HCT116 (cell line): ENCODE results near the gene CCDC112. TPM values are rescaled to one million over a fixed set of nuclear protein-coding genes. Genes with fewer than 3 reads are reported as not detected.

Experiments
- ATAC-seq: fragments of 200-7000 bp; cut with Tn5 transposase; 2 replicates; pipeline ENCODE4 v1.9.1; 2020; ENCODE audit warnings: mild to moderate bottlenecking, moderate library complexity
- BruUV-seq: library from RNA; stranded (reverse); fragments of 400-500 nt; replicated peaks from 2 replicates; lab custom pipeline; 2021; lab: Mats Ljungman, UMichigan
- CTCF ChIA-PET: fragments of 300-600 bp; sonication (Branson Sonifier 250); formaldehyde crosslinking; loops from one replicate; lab custom pipeline; 2021; ENCODE audit warnings: antibody characterized with exemption; lab: Charles Lee
- POLR2A ChIA-PET: fragments of 300-600, 350-600 bp; sonication (Branson Sonifier 250); formaldehyde crosslinking; loops from one replicate; lab custom pipeline; 2021; ENCODE audit warnings: antibody characterized with exemption; lab: Charles Lee
- RAD21 ChIA-PET, 2 experiments: fragments of 300-600 bp; sonication (Branson Sonifier 250); formaldehyde crosslinking; loops; one replicate each; lab custom pipeline; 2023; ENCODE audit warnings: low total read pairs in 2 of 2; ENCODE audit not compliant: uncharacterized antibody in 2 of 2, unreplicated experiment in 2 of 2, low non-redundant PET in 1 of 2; lab: Charles Lee
- DNase-seq: peaks from one replicate; pipeline ENCODE4 v3.0.0-alpha.2; 2010; ENCODE audit warnings: low read depth, low spot score
- H2AFZ ChIP-seq: fragments of 200-600 bp; shearing (Covaris generic), sonication (generic); 2 replicates; pipeline ENCODE4 v1.6.1; 2017; ENCODE audit warnings: low read depth, mixed run types, mixed read lengths, antibody characterized with exemption, low read length; ENCODE audit not compliant: poor library complexity, severe bottlenecking
- H3K27ac ChIP-seq: 2 replicates; pipeline ENCODE4 v1.5.1; 2012; ENCODE audit warnings: low read depth, low read length
- H3K27me3 ChIP-seq: fragments of 200-600 bp; sonication (generic); 2 replicates; pipeline ENCODE4 v1.6.1; 2016; ENCODE audit warnings: mixed run types, low read length, mixed read lengths; ENCODE audit not compliant: insufficient read depth
- H3K36me3 ChIP-seq, 2 experiments: fragments of 200-500 bp in 1 of 2; fragments of 200-600 bp in 1 of 2; sonication (Bioruptor generic) in 1 of 2; sonication (generic) in 1 of 2; 2 replicates each; pipeline versions ENCODE4 v1.5.1 to v1.6.1; 2014 to 2016; ENCODE audit warnings: low read length in 2 of 2, inconsistent platforms in 1 of 2, mixed read lengths in 1 of 2, mixed run types in 1 of 2; ENCODE audit not compliant: insufficient read depth in 2 of 2, control insufficient read depth in 1 of 2
- H3K4me1 ChIP-seq, 2 experiments: fragments of 200-600 bp in 1 of 2; sonication (generic) in 1 of 2; 2 replicates each; pipeline versions ENCODE4 v1.5.1 to v1.6.1; 2012 to 2017; ENCODE audit warnings: low read length in 2 of 2, inconsistent platforms in 1 of 2, mild to moderate bottlenecking in 1 of 2, mixed read lengths in 1 of 2, mixed run types in 1 of 2, moderate library complexity in 1 of 2; ENCODE audit not compliant: insufficient read depth in 2 of 2, control insufficient read depth in 1 of 2
- H3K4me2 ChIP-seq: fragments of 200-600 bp; sonication (generic); 2 replicates; pipeline ENCODE4 v1.6.1; 2017; ENCODE audit warnings: mixed run types, low read length, mixed read lengths
- H3K4me3 ChIP-seq, 2 experiments: fragments of 200-600 bp in 1 of 2; sonication (generic) in 1 of 2; replicated peaks in 1 of 2; 2 replicates each; pipeline ENCODE4 v1.5.1; 2011 to 2016; ENCODE audit warnings: low read length in 2 of 2, control low read depth in 1 of 2, low read depth in 1 of 2, mild to moderate bottlenecking in 1 of 2, mixed read lengths in 1 of 2, mixed run types in 1 of 2
- H3K79me2 ChIP-seq: fragments of 200-600 bp; sonication (generic); 2 replicates; pipeline ENCODE4 v1.6.1; 2017; ENCODE audit warnings: mild to moderate bottlenecking, mixed run types, low read length, moderate library complexity, mixed read lengths; ENCODE audit not compliant: insufficient read depth
- H3K9ac ChIP-seq: fragments of 200-600 bp; sonication (generic); 2 replicates; pipeline ENCODE4 v1.6.1; 2016; ENCODE audit warnings: low read length, mixed read lengths
- H3K9me2 ChIP-seq: fragments of 200-600 bp; sonication (generic), shearing (Covaris generic); 2 replicates; pipeline ENCODE4 v1.6.1; 2017; ENCODE audit warnings: mixed run types, mild to moderate bottlenecking, moderate library complexity; ENCODE audit not compliant: insufficient read depth
- H3K9me3 ChIP-seq, 2 experiments: fragments of 200-500 bp in 1 of 2; fragments of 200-600 bp in 1 of 2; sonication (Bioruptor generic) in 1 of 2; sonication (generic) in 1 of 2; 2 replicates each; pipeline ENCODE4 v1.6.1; 2014 to 2017; ENCODE audit warnings: low read length in 2 of 2, mixed read lengths in 2 of 2, inconsistent platforms in 1 of 2, low read depth in 1 of 2, mild to moderate bottlenecking in 1 of 2, mixed run types in 1 of 2, moderate library complexity in 1 of 2; ENCODE audit not compliant: control insufficient read depth in 1 of 2, insufficient read depth in 1 of 2
- H4K20me1 ChIP-seq: fragments of 200-600 bp; sonication (generic), shearing (Covaris generic); 2 replicates; pipeline ENCODE4 v1.6.1; 2017; ENCODE audit warnings: mixed run types, mild to moderate bottlenecking, moderate library complexity; ENCODE audit not compliant: insufficient read depth
- CBX3 ChIP-seq: IDR thresholded peaks from 2 replicates; pipeline ENCODE4 v1.6.1; 2012; ENCODE audit warnings: low read depth
- EGR1 ChIP-seq: IDR thresholded peaks from 2 replicates; pipeline ENCODE4 v1.6.1; 2012; ENCODE audit warnings: low read depth
- ELF1 ChIP-seq: IDR thresholded peaks from 2 replicates; pipeline ENCODE4 v1.6.1; 2012; ENCODE audit warnings: low read depth, borderline replicate concordance
- EZH2phosphoT487 ChIP-seq: fragments of 200-600 bp; IDR thresholded peaks from 2 replicates; pipeline ENCODE4 v1.6.1; 2018; ENCODE audit warnings: antibody characterized with exemption, borderline replicate concordance
- FOSL1 ChIP-seq: IDR thresholded peaks from 2 replicates; pipeline ENCODE4 v1.6.1; 2012; ENCODE audit warnings: low read depth
- JUND ChIP-seq: IDR thresholded peaks from 2 replicates; pipeline ENCODE4 v1.6.1; 2012
- POLR2AphosphoS5 ChIP-seq: IDR thresholded peaks from 2 replicates; pipeline ENCODE4 v1.6.1; 2011; ENCODE audit warnings: mild to moderate bottlenecking, low read depth, low read length, moderate library complexity
- RAD21 ChIP-seq: IDR thresholded peaks from 2 replicates; pipeline ENCODE4 v1.6.1; 2012; ENCODE audit warnings: low read depth, mild to moderate bottlenecking
- SP1 ChIP-seq: IDR thresholded peaks from 2 replicates; pipeline ENCODE4 v1.6.1; 2012; ENCODE audit warnings: low read depth
- TCF7L2 ChIP-seq: IDR thresholded peaks from 2 replicates; pipeline ENCODE4 v1.7.0; 2011; ENCODE audit warnings: borderline replicate concordance, inconsistent platforms; ENCODE audit not compliant: insufficient read depth, insufficient read length; ENCODE audit errors: extremely low read depth
- ZFX ChIP-seq: fragments of 450-650 bp; IDR thresholded peaks from 2 replicates; pipeline ENCODE4 v1.6.1; 2017
- ZNF274 ChIP-seq: fragments of 200-500 bp; sonication (Bioruptor generic); IDR thresholded peaks from 2 replicates; pipeline ENCODE4 v1.6.1; 2014; ENCODE audit warnings: mild to moderate bottlenecking, low read depth, low read length, inconsistent platforms
- intact Hi-C: fragments of 100-400 bp; cut with micrococcal nuclease; formaldehyde crosslinking; loops from 2 replicates; pipeline ENCODE4 v1.10.0; 2022
- total RNA-seq: library from RNA; stranded (reverse); gene quantifications from one replicate; pipeline ENCODE4 v1.2.1, GENCODE V29; 2021; ENCODE audit not compliant: unreplicated experiment
- TF ChIP-seq, protein P1 (sequence below): IDR thresholded peaks from 2 replicates; pipeline ENCODE4 v1.6.1; 2011; ENCODE audit warnings: mild to moderate bottlenecking, low read length, moderate library complexity; ENCODE audit not compliant: insufficient replicate concordance; ENCODE audit errors: extremely low read depth
- TF ChIP-seq, protein P2 (sequence below), 3 experiments: fragments of 200-600 bp in 1 of 3; sonication (generic) in 1 of 3; IDR thresholded peaks in 2 of 3; conservative IDR thresholded peaks in 1 of 3; 2 replicates each; pipeline ENCODE4 v1.5.1; 2012 to 2017; ENCODE audit warnings: low read depth in 2 of 3, low read length in 2 of 3, antibody characterized with exemption in 1 of 3, borderline replicate concordance in 1 of 3, control low read depth in 1 of 3, mild to moderate bottlenecking in 1 of 3, mixed read lengths in 1 of 3, mixed run types in 1 of 3, moderate library complexity in 1 of 3; ENCODE audit not compliant: insufficient read depth in 1 of 3
- TF ChIP-seq, protein P3 (sequence below): IDR thresholded peaks from 2 replicates; pipeline ENCODE4 v1.6.1; 2012; ENCODE audit warnings: low read depth
- TF ChIP-seq, protein P4 (sequence below): IDR thresholded peaks from 2 replicates; pipeline ENCODE4 v1.6.1; 2012
- TF ChIP-seq, protein P5 (sequence below): IDR thresholded peaks from 2 replicates; pipeline ENCODE4 v1.6.1; 2012

CCDC112 gene
- total RNA-seq, 1 experiment from 2014 or later: 13.7 TPM

DNA sequence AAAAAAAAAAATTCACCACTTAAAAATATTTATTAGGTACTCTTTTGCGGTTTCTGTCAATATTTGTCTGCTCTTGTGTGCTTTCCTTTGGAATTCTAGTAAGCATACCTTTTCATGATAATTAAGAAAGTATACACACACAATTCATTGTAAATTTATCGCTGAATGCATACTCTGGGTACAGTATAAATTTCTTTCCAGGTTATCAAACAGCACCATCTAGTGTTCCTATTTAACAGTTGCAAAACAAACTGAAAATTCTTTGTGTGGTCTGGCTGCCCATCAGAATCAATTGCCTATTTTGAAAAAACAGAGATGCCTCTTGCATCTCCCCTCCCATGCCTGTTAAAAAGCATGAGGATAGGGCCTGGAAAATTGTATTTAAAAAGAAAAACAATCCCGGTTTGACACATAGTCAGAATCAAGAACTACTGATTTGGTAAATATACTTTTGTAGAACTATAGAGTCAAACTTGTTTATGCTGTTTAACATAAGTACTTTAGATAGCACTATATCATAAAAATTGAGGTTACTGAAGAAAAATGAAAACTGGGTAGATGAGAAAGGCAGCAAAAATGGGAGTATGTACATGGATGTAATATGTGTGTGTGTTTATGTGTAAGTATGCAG lies 50.0 kb downstream of the CCDC112 start (continued):
- TF ChIP-seq, protein P1, sequence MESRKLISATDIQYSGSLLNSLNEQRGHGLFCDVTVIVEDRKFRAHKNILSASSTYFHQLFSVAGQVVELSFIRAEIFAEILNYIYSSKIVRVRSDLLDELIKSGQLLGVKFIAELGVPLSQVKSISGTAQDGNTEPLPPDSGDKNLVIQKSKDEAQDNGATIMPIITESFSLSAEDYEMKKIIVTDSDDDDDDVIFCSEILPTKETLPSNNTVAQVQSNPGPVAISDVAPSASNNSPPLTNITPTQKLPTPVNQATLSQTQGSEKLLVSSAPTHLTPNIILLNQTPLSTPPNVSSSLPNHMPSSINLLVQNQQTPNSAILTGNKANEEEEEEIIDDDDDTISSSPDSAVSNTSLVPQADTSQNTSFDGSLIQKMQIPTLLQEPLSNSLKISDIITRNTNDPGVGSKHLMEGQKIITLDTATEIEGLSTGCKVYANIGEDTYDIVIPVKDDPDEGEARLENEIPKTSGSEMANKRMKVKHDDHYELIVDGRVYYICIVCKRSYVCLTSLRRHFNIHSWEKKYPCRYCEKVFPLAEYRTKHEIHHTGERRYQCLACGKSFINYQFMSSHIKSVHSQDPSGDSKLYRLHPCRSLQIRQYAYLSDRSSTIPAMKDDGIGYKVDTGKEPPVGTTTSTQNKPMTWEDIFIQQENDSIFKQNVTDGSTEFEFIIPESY: no peak
- TF ChIP-seq, all 23 proteins: peak for 3

DNA sequence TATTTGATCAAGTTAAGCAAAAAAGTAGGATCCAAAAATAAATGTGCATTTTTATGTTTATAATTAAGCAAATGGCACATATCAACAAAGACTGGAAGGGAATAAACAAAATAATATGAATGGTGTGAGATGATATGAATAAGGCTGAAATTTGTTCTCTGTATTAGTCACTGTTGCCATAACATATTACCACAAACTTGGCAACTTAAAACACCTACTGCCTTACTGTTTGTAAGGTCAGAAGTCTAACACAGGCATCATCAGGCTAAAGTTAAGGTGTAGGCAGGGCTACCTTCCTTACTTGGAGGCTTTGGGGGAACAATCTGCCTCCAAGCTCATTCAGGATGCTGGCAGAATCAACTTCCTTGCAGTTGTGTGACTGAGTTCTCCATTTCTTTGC lies 53.0 kb downstream of the CCDC112 start:
- ChIA-PET RAD21 (no interaction called here), POLR2A (interaction anchor here (1.4 kb wide), 1 partner anchor 8 kb away, joined by 3 read pairs; no protein-coding TSS in a partner anchor), CTCF (interaction anchor here (2.8 kb wide), 1 partner anchor 146 kb away, joined by 12 read pairs; no protein-coding TSS in a partner anchor)
- Histone ChIP-seq H3K27me3 (no peaks in the 10 kb centered on the region), H2AFZ (no peak overlapping the region), H3K79me2 (peaks cover 27% of the 10 kb centered on the region), H3K36me3 (no peaks in the 10 kb centered on the region), H4K20me1 (no peaks in the 10 kb centered on the region), H3K4me2 (peak overlapping the region; percentile 53), H3K4me1 (peaks cover 0 to 23% of the 10 kb centered on the region in 2 experiments; a peak in 2 of 4 replicates), H3K4me3 (no peak overlapping the region), H3K9me2 (no peaks in the 10 kb centered on the region), H3K9ac (no peak overlapping the region), H3K27ac (no peak overlapping the region), H3K9me3 (no peaks in the 10 kb centered on the region)
- ATAC-seq (no peak), DNase-seq (no peak)
- no TSS peak for BruUV-seq
- intact Hi-C loops: loop anchor here (10.0 kb wide), 1 partner anchor 339 kb away; no protein-coding TSS in a partner anchor
- TF ChIP-seq SP1: no peak
- no peak for TF ChIP-seq EZH2phosphoT487
- TF ChIP-seq ELF1: no peak
- no peak for TF ChIP-seq ZNF274
- no peak for TF ChIP-seq RAD21
- TF ChIP-seq, protein P2, sequence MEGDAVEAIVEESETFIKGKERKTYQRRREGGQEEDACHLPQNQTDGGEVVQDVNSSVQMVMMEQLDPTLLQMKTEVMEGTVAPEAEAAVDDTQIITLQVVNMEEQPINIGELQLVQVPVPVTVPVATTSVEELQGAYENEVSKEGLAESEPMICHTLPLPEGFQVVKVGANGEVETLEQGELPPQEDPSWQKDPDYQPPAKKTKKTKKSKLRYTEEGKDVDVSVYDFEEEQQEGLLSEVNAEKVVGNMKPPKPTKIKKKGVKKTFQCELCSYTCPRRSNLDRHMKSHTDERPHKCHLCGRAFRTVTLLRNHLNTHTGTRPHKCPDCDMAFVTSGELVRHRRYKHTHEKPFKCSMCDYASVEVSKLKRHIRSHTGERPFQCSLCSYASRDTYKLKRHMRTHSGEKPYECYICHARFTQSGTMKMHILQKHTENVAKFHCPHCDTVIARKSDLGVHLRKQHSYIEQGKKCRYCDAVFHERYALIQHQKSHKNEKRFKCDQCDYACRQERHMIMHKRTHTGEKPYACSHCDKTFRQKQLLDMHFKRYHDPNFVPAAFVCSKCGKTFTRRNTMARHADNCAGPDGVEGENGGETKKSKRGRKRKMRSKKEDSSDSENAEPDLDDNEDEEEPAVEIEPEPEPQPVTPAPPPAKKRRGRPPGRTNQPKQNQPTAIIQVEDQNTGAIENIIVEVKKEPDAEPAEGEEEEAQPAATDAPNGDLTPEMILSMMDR (IDR thresholded peaks at IDR 0.05 in 2 of 3, conservative IDR thresholded peaks at IDR 0.05 in 1 of 3; ENCODE audit: borderline replicate concordance in 1 of 3, insufficient read depth in 1 of 3, low read depth in 2 of 3, low read length in 2 of 3): no peak
- TF ChIP-seq, protein P3, sequence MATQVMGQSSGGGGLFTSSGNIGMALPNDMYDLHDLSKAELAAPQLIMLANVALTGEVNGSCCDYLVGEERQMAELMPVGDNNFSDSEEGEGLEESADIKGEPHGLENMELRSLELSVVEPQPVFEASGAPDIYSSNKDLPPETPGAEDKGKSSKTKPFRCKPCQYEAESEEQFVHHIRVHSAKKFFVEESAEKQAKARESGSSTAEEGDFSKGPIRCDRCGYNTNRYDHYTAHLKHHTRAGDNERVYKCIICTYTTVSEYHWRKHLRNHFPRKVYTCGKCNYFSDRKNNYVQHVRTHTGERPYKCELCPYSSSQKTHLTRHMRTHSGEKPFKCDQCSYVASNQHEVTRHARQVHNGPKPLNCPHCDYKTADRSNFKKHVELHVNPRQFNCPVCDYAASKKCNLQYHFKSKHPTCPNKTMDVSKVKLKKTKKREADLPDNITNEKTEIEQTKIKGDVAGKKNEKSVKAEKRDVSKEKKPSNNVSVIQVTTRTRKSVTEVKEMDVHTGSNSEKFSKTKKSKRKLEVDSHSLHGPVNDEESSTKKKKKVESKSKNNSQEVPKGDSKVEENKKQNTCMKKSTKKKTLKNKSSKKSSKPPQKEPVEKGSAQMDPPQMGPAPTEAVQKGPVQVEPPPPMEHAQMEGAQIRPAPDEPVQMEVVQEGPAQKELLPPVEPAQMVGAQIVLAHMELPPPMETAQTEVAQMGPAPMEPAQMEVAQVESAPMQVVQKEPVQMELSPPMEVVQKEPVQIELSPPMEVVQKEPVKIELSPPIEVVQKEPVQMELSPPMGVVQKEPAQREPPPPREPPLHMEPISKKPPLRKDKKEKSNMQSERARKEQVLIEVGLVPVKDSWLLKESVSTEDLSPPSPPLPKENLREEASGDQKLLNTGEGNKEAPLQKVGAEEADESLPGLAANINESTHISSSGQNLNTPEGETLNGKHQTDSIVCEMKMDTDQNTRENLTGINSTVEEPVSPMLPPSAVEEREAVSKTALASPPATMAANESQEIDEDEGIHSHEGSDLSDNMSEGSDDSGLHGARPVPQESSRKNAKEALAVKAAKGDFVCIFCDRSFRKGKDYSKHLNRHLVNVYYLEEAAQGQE: no peak
- TF ChIP-seq TCF7L2: no peak
- TF ChIP-seq, protein P4, sequence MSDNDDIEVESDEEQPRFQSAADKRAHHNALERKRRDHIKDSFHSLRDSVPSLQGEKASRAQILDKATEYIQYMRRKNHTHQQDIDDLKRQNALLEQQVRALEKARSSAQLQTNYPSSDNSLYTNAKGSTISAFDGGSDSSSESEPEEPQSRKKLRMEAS: no peak
- no peak for TF ChIP-seq FOSL1
- TF ChIP-seq, protein P5, sequence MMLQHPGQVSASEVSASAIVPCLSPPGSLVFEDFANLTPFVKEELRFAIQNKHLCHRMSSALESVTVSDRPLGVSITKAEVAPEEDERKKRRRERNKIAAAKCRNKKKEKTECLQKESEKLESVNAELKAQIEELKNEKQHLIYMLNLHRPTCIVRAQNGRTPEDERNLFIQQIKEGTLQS: no peak
- no peak for TF ChIP-seq ZFX
- TF ChIP-seq EGR1: no peak
- no peak for TF ChIP-seq JUND
- TF ChIP-seq CBX3: no peak
- TF ChIP-seq POLR2AphosphoS5: no peak
